OCI-LY1 (cell line): ENCODE data around the gene TRPM4.

Experiments
- H2AFZ ChIP-seq: fragments of 200-600 bp; sonication (generic), shearing (Covaris generic); 2 replicates; pipeline ENCODE4 v1.6.0; 2014; ENCODE audit warnings: antibody characterized with exemption, mild to moderate bottlenecking, low read length
- H3F3A ChIP-seq: fragments of 200-600 bp; sonication (generic), shearing (Covaris generic); 2 replicates; pipeline ENCODE4 v1.6.0; 2014; ENCODE audit warnings: mild to moderate bottlenecking, antibody characterized with exemption, low read length, moderate library complexity; ENCODE audit not compliant: insufficient read depth
- H3K27ac ChIP-seq: fragments of 200-600 bp; sonication (generic); 2 replicates; pipeline ENCODE4 v1.5.1; 2014; ENCODE audit warnings: low read length, mixed run types, mild to moderate bottlenecking, low read depth; ENCODE audit not compliant: poor library complexity, severe bottlenecking
- H3K27me3 ChIP-seq: fragments of 200-600 bp; sonication (generic); 2 replicates; pipeline ENCODE4 v1.6.0; 2014; ENCODE audit warnings: antibody characterized with exemption, mild to moderate bottlenecking, low read length, moderate library complexity; ENCODE audit not compliant: insufficient read depth
- H3K36me3 ChIP-seq: fragments of 200-600 bp; sonication (generic); 2 replicates; pipeline ENCODE4 v1.6.1; 2014; ENCODE audit warnings: mild to moderate bottlenecking, antibody characterized with exemption, low read length, moderate library complexity, mixed read lengths; ENCODE audit not compliant: insufficient read depth
- H3K4me1 ChIP-seq: fragments of 200-600 bp; sonication (generic); 2 replicates; pipeline ENCODE4 v1.5.1; 2014; ENCODE audit warnings: mild to moderate bottlenecking, low read length, moderate library complexity; ENCODE audit not compliant: insufficient read depth, severe bottlenecking
- H3K4me2 ChIP-seq: fragments of 200-600 bp; sonication (generic), shearing (Covaris generic); 2 replicates; pipeline ENCODE4 v1.6.1; 2014; ENCODE audit warnings: low read length
- H3K4me3 ChIP-seq: fragments of 200-600 bp; sonication (generic); 2 replicates; pipeline ENCODE4 v1.5.1; 2014; ENCODE audit warnings: low read length, low read depth, mild to moderate bottlenecking, mixed read lengths; ENCODE audit not compliant: poor library complexity, severe bottlenecking
- H3K79me2 ChIP-seq: fragments of 200-600 bp; shearing (Covaris generic); 2 replicates; pipeline ENCODE4 v1.6.1; 2016; ENCODE audit warnings: mixed run types, low read length, mixed read lengths; ENCODE audit not compliant: insufficient read depth
- H3K9ac ChIP-seq: fragments of 200-600 bp; sonication (generic), shearing (Covaris generic); 2 replicates; pipeline ENCODE4 v1.6.1; 2014; ENCODE audit warnings: mild to moderate bottlenecking, low read length, mixed read lengths
- H3K9me2 ChIP-seq: fragments of 200-600 bp; sonication (generic), shearing (Covaris generic); 2 replicates; pipeline ENCODE4 v1.6.1; 2014; ENCODE audit warnings: low read depth, mild to moderate bottlenecking, low read length, mixed read lengths
- H3K9me3 ChIP-seq: fragments of 200-600 bp; shearing (Covaris generic); 2 replicates; pipeline ENCODE4 v1.6.1; 2014; ENCODE audit warnings: low read length, mixed read lengths
- H4K20me1 ChIP-seq: fragments of 200-600 bp; sonication (generic), shearing (Covaris generic); 2 replicates; pipeline ENCODE4 v1.6.0; 2016; ENCODE audit warnings: mild to moderate bottlenecking, low read length; ENCODE audit not compliant: insufficient read depth
- CTCF ChIP-seq: fragments of 200-600 bp; sonication (generic), shearing (Covaris generic); IDR thresholded peaks from 2 replicates; pipeline ENCODE4 v1.5.1; 2017; ENCODE audit warnings: mild to moderate bottlenecking, antibody characterized with exemption, low read length, moderate library complexity, mixed read lengths
- EZH2 ChIP-seq: fragments of 200-600 bp; sonication (generic), shearing (Covaris generic); IDR thresholded peaks from 2 replicates; pipeline ENCODE4 v1.8.0; 2017; ENCODE audit warnings: borderline replicate concordance, mixed run types, mild to moderate bottlenecking, antibody characterized with exemption, low read length, moderate library complexity, mixed read lengths

The TRPM4 gene

GRCh38 chr19:49110567-49110966, 47.0 kb upstream of the TRPM4 start:
- Histone ChIP-seq H3K4me3 (no peak overlapping the region), H4K20me1 (no peaks in the 10 kb centered on the region), H3K79me2 (no peaks in the 10 kb centered on the region), H3F3A (peaks cover 7% of the 10 kb centered on the region; the same call in 1 of the 2 replicates), H3K36me3 (peaks cover 42% of the 10 kb centered on the region), H3K27me3 (no peaks in the 10 kb centered on the region), H3K4me1 (peaks cover 10% of the 10 kb centered on the region), H3K27ac (no peak overlapping the region), H2AFZ (no peak overlapping the region), H3K9me2 (no peaks in the 10 kb centered on the region), H3K4me2 (no peak overlapping the region), H3K9me3 (no peaks in the 10 kb centered on the region), H3K9ac (no peak overlapping the region)
- no peak for TF ChIP-seq EZH2
- TF ChIP-seq CTCF, result no peak

GRCh38 chr19:49111218-49111998, 46.2 kb upstream of the TRPM4 start:
- Histone ChIP-seq H3F3A (0 out of 2 replicates have a peak, but pooled peaks cover 4% of the 10 kb centered on the region), H3K4me3 (no peak overlapping the region), H2AFZ (no peak overlapping the region), H3K27ac (no peak overlapping the region), H3K36me3 (peaks cover 34% of the 10 kb centered on the region), H3K9me3 (no peaks in the 10 kb centered on the region), H3K9ac (no peak overlapping the region), H3K27me3 (no peaks in the 10 kb centered on the region), H3K4me1 (peaks cover 10% of the 10 kb centered on the region), H3K9me2 (no peaks in the 10 kb centered on the region), H4K20me1 (no peaks in the 10 kb centered on the region), H3K4me2 (no peak overlapping the region), H3K79me2 (no peaks in the 10 kb centered on the region)
- TF ChIP-seq EZH2 (no peak), CTCF (no peak)

GRCh38 chr19:49113762-49114629, 43.6 kb upstream of the TRPM4 start, which contains the start of gene LIN7B:
Gene LIN7B (plus strand): TSS chr19:49114370. CDS start chr19:49114405, 35 bp downstream.
- peaks cover 21% of the 10 kb centered on the region for H3K4me1 ChIP-seq
- H3K4me3 ChIP-seq, result peak within 1 kb of the TSS; percentile 65
- peak within 1 kb of the TSS; percentile 85 for H3K4me2 ChIP-seq
- H3F3A ChIP-seq, result 0 out of 2 replicates have a peak, but pooled peaks cover 4% of the 10 kb centered on the region
- H3K36me3 ChIP-seq, result peaks cover 8% of the 10 kb centered on the region; the same call in 1 of the 2 replicates
- H3K79me2 ChIP-seq, result no peaks in the 10 kb centered on the region
- no peaks in the 10 kb centered on the region for H4K20me1 ChIP-seq
- no peaks in the 10 kb centered on the region for H3K9me2 ChIP-seq
- H3K27me3 ChIP-seq, result no peaks in the 10 kb centered on the region
- H3K9ac ChIP-seq, result peak within 1 kb of the TSS; percentile 53; the same call in 1 of the 2 replicates
- H3K27ac ChIP-seq, result no peak within 1 kb of the TSS
- H3K9me3 ChIP-seq, result no peaks in the 10 kb centered on the region
- peak; percentile 49 for TF ChIP-seq CTCF
- no peak for TF ChIP-seq EZH2
- no peak within 1 kb of the TSS for H2AFZ ChIP-seq
